Omental fat pad (tissue), 4 donors: ENCODE data around the gene FLNC. TPM values are rescaled to one million over a fixed set of nuclear protein-coding genes. Genes with fewer than 3 reads are reported as not detected.

Experiments
- ATAC-seq: fragments of 150-250 bp; one replicate; pipeline ENCODE4 v1.9.1; 2016; ENCODE audit warnings: mild to moderate bottlenecking, moderate library complexity; ENCODE audit not compliant: low FRiP score
- DNase-seq: peaks from one replicate; pipeline ENCODE4 v3.0.0-alpha.2; 2019; ENCODE audit warnings: low spot score
- total RNA-seq, 4 donors: library from RNA; depleted of rRNA; stranded (reverse); fragments of >200 nt; gene quantifications; one replicate each; pipeline ENCODE4 v1.1.0, GENCODE V29; 2016
- TF ChIP-seq, protein P1 (sequence below), 3 donors: fragments of 450-650 bp; IDR thresholded peaks; one replicate each; pipeline ENCODE4 v1.5.1; 2016 to 2017; ENCODE audit warnings: antibody characterized with exemption in 3 of 3, mild to moderate bottlenecking in 3 of 3, moderate library complexity in 2 of 3

FLNC gene
- total RNA-seq, 4 donors from 2014 or later: 7.7 to 140 (median 25.5) TPM

DNA sequence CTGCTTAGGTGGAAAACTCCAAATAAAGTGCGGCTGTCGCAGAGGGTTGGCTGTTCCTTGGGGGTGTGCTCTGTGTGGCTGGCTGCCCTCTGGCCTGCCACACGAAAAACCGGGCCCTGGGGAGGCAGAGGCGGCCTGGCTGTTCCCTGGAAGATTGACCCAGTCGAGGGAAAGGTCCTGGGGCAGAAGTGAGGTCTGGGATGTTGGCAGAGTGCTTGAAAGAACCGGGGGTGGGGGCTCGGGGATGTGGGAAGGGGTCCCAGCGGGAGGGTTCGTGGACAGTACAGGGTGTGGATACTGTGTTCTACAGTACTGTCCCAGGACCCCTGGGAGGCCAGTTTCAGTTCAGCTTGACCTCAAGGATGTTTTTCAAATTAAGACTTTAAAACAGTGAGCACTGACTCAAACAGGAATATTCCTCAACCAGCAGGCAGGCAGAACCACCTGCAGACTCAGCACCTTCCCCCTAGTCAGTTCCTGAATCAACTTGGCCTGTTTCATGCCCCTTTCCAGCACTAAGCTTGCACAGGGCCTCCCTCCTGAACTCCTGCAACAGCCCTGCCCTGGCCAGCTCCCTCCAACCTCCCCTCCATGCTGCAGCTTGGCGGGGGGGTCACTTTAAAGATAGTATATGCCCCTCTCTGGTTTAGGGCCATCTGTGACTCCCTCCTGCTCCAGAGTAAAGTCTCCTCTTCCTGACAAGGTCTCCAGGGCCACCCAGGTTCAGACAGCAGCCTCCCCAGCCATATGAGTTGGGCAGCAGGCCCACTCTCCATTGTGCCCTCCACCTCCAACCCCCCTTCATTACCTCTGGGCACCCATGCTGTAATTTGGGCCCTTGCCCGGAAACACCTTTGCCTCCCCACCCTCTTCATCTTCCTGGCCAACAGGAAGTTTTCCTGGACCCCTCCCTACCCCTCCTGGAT is 29.3 kb downstream of the FLNC start:
- ATAC-seq (no peak), DNase-seq (no peak)

DNA sequence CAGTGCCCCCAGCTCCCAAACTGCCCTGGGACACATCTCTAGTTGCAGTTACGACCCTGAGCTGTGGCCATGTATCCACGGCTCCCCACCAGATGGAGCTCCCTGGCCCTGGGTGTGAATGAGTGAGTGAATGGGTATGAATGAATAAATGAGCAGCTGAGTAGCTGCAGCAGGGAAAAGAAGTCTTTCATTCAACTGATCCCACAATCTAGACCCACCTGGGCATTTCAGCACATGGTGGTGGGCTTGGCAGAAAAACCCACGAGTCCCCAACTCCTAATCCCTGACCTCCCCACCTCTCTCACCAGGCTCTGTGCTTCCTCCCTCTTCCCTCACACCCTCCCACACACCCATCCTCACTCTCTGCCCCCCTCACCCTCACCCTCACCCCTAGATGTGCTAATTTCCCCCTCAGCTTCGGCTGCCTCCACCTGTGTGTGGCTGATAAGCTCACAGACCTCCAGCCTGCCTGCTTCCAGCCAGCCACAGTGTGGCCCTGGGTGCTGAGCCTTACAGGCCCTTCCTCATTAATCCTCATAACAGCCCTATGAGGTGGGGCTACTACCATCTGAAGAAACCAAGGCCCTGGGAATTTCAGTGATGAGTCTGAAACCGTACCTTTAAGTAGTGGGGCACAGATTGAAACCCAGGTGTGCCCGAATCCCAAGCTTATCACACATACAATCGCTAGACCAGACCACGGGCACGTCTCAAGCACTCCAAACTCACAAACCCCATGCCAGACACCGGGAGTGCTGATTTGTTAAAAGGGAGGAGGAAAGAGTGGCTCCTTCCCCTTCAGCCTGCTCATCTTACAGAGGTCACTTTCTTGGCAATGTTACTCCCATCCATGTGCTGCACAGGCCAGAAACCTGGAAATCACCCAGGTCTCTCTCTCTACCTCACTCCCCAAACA is 30.2 kb downstream of the FLNC start:
- DNase-seq (no peak), ATAC-seq (peak; percentile 1)
- TF ChIP-seq, protein P1, sequence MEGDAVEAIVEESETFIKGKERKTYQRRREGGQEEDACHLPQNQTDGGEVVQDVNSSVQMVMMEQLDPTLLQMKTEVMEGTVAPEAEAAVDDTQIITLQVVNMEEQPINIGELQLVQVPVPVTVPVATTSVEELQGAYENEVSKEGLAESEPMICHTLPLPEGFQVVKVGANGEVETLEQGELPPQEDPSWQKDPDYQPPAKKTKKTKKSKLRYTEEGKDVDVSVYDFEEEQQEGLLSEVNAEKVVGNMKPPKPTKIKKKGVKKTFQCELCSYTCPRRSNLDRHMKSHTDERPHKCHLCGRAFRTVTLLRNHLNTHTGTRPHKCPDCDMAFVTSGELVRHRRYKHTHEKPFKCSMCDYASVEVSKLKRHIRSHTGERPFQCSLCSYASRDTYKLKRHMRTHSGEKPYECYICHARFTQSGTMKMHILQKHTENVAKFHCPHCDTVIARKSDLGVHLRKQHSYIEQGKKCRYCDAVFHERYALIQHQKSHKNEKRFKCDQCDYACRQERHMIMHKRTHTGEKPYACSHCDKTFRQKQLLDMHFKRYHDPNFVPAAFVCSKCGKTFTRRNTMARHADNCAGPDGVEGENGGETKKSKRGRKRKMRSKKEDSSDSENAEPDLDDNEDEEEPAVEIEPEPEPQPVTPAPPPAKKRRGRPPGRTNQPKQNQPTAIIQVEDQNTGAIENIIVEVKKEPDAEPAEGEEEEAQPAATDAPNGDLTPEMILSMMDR (IDR thresholded peaks at IDR 0.05): no peak

More for the DNA sequence above, 29.3 kb downstream of the FLNC start:
- TF ChIP-seq, protein P1 (IDR thresholded peaks at IDR 0.05): no peak

DNA sequence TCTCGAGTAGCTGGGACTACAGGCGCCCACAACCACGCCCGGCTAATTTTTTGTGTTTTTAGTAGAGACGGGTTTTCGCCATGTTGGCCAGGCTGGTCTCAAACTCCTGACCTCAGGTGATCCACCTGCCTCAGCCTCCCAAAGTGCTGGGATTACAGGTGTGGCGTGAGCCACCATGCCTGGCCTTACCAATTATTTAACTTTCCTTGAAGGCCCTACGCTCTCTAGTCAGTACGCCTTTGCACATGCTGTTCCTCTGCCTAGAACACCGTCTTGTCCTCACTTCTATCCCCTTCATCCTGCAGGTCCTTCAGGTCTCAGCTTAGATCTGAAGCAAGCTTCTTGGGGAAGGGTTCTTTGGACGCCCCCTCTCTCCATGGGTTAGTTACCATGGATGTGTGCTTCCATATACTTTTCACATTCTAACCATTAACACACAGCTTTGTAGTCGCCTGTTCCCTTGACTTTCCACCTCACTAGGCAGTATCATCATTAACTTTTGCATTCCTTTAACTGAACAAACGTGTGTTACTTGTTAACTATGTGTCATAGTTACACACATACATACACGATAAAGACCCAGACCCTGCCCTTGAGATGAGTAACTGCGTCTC is 31.9 kb downstream of the FLNC start:
- no peak for DNase-seq
- TF ChIP-seq, protein P1 (IDR thresholded peaks at IDR 0.05): no peak
- no peak for ATAC-seq

DNA sequence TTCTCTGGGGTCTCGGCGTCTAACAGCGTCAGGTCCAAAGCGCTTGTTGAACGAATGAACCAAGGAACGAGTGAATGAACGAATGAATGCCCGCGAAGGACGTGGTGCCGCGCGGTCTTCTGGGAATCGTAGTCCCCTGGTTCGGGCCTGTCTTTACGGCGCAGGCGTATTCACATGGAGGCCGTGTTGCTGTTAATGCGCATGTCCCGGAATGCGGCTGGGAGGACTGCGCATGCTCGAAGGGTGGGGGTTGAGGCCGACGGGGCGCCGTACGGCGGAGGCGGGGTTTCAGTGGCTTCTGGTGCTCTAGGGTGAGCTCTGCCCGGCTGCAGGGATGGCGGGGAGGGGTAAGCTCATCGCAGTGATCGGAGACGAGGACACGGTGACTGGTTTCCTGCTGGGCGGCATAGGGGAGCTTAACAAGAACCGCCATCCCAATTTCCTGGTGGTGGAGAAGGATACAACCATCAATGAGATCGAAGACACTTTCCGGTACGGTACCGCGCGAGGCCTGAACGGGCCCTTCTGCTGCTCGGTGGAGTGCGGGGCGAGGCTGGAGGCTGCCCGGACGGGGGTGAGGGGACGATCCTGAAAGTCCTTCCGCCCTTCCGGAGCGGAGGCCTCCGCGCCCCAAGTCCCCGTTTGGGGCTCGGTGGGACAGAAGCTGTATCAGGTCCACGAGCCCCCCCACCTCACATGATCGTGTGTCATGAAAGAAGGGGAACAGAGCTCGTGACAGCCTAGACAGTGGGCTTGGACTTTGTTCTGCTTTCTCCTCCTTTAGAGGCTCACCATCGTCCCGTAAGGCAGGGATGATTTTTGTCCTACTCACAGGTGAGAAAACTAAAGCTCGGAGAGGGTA is 32.6 kb downstream of the FLNC start, which contains the start of gene ATP6V1F:
Gene ATP6V1F, plus strand, starts transcription at position 286 of the 862 bp plus-strand sequence. Its CDS starts 49 bp downstream, at position 335.
- peak; percentile 78 for ATAC-seq
- TF ChIP-seq, protein P1 (IDR thresholded peaks at IDR 0.05): no peak
- peak; percentile 97 for DNase-seq

DNA sequence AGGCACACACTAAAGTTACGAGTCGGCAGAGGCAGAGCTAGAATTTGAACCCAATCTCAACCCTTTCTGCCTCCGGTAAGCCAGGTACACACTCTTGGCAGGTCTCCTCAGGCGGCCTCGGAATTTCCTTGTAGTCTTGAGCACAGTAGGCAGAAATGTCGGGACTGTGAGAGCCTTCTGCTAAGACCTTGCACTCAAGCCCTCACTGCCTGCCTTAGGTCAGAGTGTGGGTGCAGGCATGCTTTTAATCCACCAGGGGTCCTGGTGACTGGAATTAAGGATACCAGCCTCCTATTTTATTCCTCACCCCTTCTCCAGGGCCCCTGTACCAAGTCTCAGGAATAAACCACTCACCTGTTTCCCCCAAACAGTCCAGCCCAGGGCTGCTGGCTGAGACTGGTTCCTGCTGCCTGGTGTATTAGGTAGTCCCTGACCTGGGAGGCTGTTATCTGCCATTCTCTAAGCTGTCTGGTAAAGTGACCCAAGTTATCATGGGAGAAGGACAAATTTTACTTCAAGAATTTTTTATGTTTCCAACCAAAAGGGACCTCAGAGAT is 33.3 kb downstream of the FLNC start:
- DNase-seq (no peak), ATAC-seq (peak; percentile 18)
- TF ChIP-seq, protein P1 (IDR thresholded peaks at IDR 0.05): peak in 1 of 3 donors; percentile 39
